Pancreas (tissue), 10 donors: ENCODE data around the gene ISCA1. TPM values are rescaled to one million over a fixed set of nuclear protein-coding genes. Genes with fewer than 3 reads are reported as not detected.

ENCODE experiments used
- ATAC-seq, 4 donors: fragments of 200-7000 bp; cut with Tn5 transposase; one replicate each; pipeline versions ENCODE4 v1.8.0 to v1.9.1; 2020; ENCODE audit warnings: mild to moderate bottlenecking in 4 of 4, moderate library complexity in 4 of 4
- DNase-seq, 6 donors: peaks; one replicate each; pipeline ENCODE4 v3.0.0-alpha.2; 2020
- FAIRE-seq: peaks from 2 replicates; lab custom pipeline; 2012; peaks lifted over from hg19 to GRCh38; lab: Jason Lieb, UNC
- H3K27ac ChIP-seq, 4 donors: fragments of 200-600 bp; sonication (generic); 1 replicate in 3 of 4; 2 replicates in 1 of 4; pipeline versions ENCODE4 v1.5.0 to v1.8.0; 2020
- H3K27me3 ChIP-seq, 4 donors: fragments of 200-600 bp; one replicate each; pipeline ENCODE4 v1.8.0; 2021
- H3K36me3 ChIP-seq, 3 donors: fragments of 200-600 bp; sonication (generic) in 1 of 3; one replicate each; pipeline versions ENCODE4 v1.5.0 to v1.8.0; 2020 to 2021
- H3K4me1 ChIP-seq, 3 donors: fragments of 200-600 bp; one replicate each; pipeline ENCODE4 v1.8.0; 2021
- H3K4me3 ChIP-seq, 4 donors: fragments of 200-600 bp; sonication (generic) in 2 of 4; one replicate each; pipeline versions ENCODE4 v1.5.0 to v1.8.0; 2020 to 2021
- H3K9me3 ChIP-seq, 4 donors: fragments of 200-600 bp; one replicate each; pipeline ENCODE4 v1.8.0; 2021
- WGBS, 2 donors: extraction: QIAGEN DNeasy Blood & Tissue Kit; methylation state at CpG; one replicate each; pipeline ENCODE4 v1.1.7; 2013; 5-methylcytosine and 5-hydroxymethylcytosine counted together
- intact Hi-C, 3 donors: fragments of 100-400 bp; cut with DNase I; formaldehyde crosslinking; loops; one replicate each; pipeline versions ENCODE4 v1.11.1 to v1.14.2; 2022
- polyA plus RNA-seq, 2 donors: library from polyadenylated mRNA; stranded (reverse); fragments of 200-250 nt; gene quantifications; one replicate each; pipeline ENCODE4 v1.2.3, GENCODE V29; 2013
- total RNA-seq, 6 donors: library from RNA; stranded (reverse); fragmentation: NEBNext Ultra II Directional in 4 of 6; extraction: Animal tissue kit (Norgen Biotek cat#: 25700) in 4 of 6; gene quantifications; one replicate each; pipeline versions ENCODE4 v1.2.1 to v1.2.4, GENCODE V29; 2021 to 2023
- TF ChIP-seq, protein P1 (sequence below), 4 donors: fragments of 200-600 bp; sonication (generic) in 3 of 4; IDR thresholded peaks; one replicate each; pipeline versions ENCODE4 v1.5.0 to v1.8.0; 2021; ENCODE audit warnings: antibody characterized with exemption in 4 of 4
- donor health status: healthy with polysubstance abuse.
- donor health status: DM: no; HTN: no; CAD: no; lungs with moderate emphysema.
- donor health status: DM: no; HTN: no; CAD: no.
- donor health status: control.
- donor health status: control.
- donor health status: Bipolar disorder and iron deficiency.
- donor health status: DM: yes; HTN: yes; CAD: no.
- donor health status: DM: no; HTN: no; CAD: no.
- donor health status: DM: no; HTN: no; CAD: no.
- donor health status: DM: yes; HTN: yes; CAD: no.

Gene ISCA1
- total and polyA plus RNA-seq, 8 donors: 8.6 to 26.5 (median 10.9) TPM

DNA sequence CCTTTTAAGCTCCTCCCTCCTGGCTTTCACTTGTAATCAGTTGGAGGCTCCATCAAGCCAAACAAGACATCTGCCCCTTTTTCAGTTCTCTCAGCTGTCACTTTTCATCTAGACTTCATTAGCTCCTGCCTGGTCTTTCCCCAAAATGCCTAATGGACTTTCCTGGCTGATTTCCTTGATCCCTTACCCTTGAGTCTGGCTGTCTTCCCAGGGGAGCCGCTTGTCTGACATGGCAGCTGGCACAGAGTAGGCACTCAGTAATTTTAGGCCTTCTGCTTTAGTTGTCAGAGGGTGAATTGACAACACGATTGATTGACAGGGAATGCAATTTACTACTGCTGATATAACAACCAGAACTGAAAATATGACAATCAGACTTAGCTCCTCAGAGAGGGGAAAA lies 24.9 kb downstream of the ISCA1 start:
- DNase-seq: no peak
- no peaks in the 10 kb centered on the region for H3K4me1 ChIP-seq
- no peaks in the 10 kb centered on the region for H3K27me3 ChIP-seq
- H3K27ac ChIP-seq: no peak overlapping the region
- TF ChIP-seq, protein P1, sequence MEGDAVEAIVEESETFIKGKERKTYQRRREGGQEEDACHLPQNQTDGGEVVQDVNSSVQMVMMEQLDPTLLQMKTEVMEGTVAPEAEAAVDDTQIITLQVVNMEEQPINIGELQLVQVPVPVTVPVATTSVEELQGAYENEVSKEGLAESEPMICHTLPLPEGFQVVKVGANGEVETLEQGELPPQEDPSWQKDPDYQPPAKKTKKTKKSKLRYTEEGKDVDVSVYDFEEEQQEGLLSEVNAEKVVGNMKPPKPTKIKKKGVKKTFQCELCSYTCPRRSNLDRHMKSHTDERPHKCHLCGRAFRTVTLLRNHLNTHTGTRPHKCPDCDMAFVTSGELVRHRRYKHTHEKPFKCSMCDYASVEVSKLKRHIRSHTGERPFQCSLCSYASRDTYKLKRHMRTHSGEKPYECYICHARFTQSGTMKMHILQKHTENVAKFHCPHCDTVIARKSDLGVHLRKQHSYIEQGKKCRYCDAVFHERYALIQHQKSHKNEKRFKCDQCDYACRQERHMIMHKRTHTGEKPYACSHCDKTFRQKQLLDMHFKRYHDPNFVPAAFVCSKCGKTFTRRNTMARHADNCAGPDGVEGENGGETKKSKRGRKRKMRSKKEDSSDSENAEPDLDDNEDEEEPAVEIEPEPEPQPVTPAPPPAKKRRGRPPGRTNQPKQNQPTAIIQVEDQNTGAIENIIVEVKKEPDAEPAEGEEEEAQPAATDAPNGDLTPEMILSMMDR (IDR thresholded peaks at IDR 0.05): no peak
- no peak for ATAC-seq
- intact Hi-C loops: no loop called here
- FAIRE-seq: no peak
- H3K36me3 ChIP-seq: no peaks in the 10 kb centered on the region
- whole genome bisulfite sequencing, 2 donors: 68 to 75% methylated on average over 2 of the region's 2 CpGs
- no peak overlapping the region for H3K4me3 ChIP-seq
- H3K9me3 ChIP-seq: no peaks in the 10 kb centered on the region

DNA sequence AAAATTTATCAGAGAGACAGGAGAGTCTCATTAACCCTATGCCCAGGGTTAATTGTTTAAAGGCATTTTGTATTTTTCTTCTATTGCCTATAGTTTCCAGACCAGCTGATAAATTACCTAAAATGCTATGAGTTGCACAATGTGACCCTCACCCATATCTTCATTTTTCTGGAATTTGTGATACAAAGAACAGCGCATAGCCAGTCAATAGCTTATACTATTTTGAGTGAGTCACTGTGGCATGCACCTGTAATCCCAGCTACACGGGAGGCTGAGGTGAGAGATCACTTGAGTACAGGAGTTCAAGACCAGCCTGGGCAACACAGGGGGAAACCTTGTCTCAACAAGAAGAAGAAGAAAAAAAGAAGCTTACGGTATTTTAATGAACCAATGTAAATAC lies 25.7 kb downstream of the ISCA1 start:
- no peak for FAIRE-seq
- ATAC-seq: peak in 2 of 4 donors; percentile 40 to 51
- DNase-seq: no peak
- Histone ChIP-seq H3K4me3 (no peak overlapping the region), H3K27me3 (no peaks in the 10 kb centered on the region), H3K36me3 (no peaks in the 10 kb centered on the region), H3K27ac (no peak overlapping the region), H3K9me3 (no peaks in the 10 kb centered on the region), H3K4me1 (no peaks in the 10 kb centered on the region)
- WGBS, 2 donors: 60 to 68% methylated on average over 3 of the region's 3 CpGs
- intact Hi-C loops: no loop called here
- TF ChIP-seq, protein P1 (IDR thresholded peaks at IDR 0.05): no peak

DNA sequence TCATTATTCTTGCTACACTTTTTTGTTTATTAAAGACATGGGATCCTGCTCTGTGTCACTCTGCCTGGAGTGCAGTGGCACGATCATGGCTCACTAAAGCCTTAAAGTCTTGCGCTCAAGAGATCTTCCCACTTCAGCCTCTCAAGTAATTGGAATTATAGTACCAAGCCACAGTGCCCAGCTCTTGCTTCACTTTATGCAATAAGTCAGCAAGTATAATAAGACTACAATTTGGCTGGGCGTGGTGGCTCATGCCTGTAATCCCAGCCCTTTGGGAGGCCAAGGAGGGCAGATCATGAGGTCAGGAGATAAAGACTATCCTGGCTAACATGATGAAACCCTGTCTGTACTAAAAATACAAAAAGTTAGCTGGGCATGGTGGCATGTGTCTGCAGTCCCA lies 28.8 kb downstream of the ISCA1 start:
- intact Hi-C loops: no loop called here
- H3K4me1 ChIP-seq: no peaks in the 10 kb centered on the region
- H3K27ac ChIP-seq: no peak overlapping the region
- FAIRE-seq (no peak), ATAC-seq (no peak), DNase-seq (no peak)
- no peaks in the 10 kb centered on the region for H3K27me3 ChIP-seq
- no peak overlapping the region for H3K4me3 ChIP-seq
- H3K9me3 ChIP-seq: no peaks in the 10 kb centered on the region
- H3K36me3 ChIP-seq: no peaks in the 10 kb centered on the region
- 97 to 98% methylated on average over 3 of the region's 3 CpGs for WGBS, 2 donors
- TF ChIP-seq, protein P1 (IDR thresholded peaks at IDR 0.05): no peak

DNA sequence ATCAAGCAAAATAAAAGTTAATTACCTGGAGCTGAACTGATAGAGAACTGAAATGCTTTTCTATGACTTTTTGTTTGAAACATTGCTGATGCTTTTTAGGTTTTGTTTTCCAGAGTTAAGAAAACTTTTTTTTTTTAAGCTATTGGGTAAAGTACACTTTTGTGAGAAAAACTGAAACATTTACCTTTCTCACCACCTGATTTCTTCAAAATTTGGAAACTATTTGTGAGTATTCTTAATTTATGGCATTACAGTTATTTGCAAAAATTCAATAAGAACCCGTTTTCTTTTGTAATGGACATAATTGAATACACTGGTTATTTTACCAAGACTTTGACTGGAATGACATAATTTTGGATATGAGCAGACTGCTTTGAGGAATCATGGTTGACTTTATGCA lies 29.5 kb downstream of the ISCA1 start:
- no peaks in the 10 kb centered on the region for H3K4me1 ChIP-seq
- no peaks in the 10 kb centered on the region for H3K9me3 ChIP-seq
- H3K27ac ChIP-seq: no peak overlapping the region
- TF ChIP-seq, protein P1 (IDR thresholded peaks at IDR 0.05): no peak
- no peak overlapping the region for H3K4me3 ChIP-seq
- no peak for FAIRE-seq
- WGBS, 2 donors: 82 to 88% methylated on average over 1 of the region's 1 CpG
- intact Hi-C loops: no loop called here
- H3K36me3 ChIP-seq: no peaks in the 10 kb centered on the region
- no peak for ATAC-seq
- DNase-seq: no peak
- H3K27me3 ChIP-seq: no peaks in the 10 kb centered on the region

DNA sequence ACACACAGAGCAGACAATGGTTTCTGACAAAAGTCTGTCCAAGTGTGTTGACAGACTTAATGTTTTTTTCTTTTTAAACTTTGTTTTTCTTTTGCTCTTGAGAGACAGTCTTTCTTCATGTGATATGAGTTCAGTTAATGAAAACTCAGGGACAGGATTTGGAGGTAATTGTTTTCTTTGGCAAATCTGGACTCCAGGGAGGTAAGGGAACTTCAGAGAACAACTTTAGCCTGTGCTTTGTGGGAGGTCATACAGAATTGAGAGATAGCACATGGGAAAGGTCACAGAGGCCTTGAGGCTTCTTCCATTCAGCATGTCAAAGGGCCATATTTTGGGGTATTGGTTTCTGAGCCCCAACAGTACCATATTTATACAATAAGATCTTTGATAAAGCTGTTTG lies 32.2 kb downstream of the ISCA1 start:
- ATAC-seq (no peak), DNase-seq (no peak), FAIRE-seq (no peak)

More for the DNA sequence above, 32.2 kb downstream of the ISCA1 start:
- no peaks in the 10 kb centered on the region for H3K36me3 ChIP-seq
- no peaks in the 10 kb centered on the region for H3K9me3 ChIP-seq
- intact Hi-C loops: no loop called here
- H3K4me1 ChIP-seq: no peaks in the 10 kb centered on the region
- H3K27ac ChIP-seq: no peak overlapping the region
- no peak overlapping the region for H3K4me3 ChIP-seq
- TF ChIP-seq, protein P1 (IDR thresholded peaks at IDR 0.05): no peak
- no peaks in the 10 kb centered on the region for H3K27me3 ChIP-seq
